ENCODE results near the gene RPL27. TPM values are rescaled to one million over a fixed set of nuclear protein-coding genes. Genes with fewer than 3 reads are reported as not detected.

Gene RPL27
- total and polyA plus RNA-seq, 2 of the 13 experiments (the other 11 are each of a cell fraction or from before 2014, with no cell fraction given), result 1,585 to 5,840 TPM

DNA sequence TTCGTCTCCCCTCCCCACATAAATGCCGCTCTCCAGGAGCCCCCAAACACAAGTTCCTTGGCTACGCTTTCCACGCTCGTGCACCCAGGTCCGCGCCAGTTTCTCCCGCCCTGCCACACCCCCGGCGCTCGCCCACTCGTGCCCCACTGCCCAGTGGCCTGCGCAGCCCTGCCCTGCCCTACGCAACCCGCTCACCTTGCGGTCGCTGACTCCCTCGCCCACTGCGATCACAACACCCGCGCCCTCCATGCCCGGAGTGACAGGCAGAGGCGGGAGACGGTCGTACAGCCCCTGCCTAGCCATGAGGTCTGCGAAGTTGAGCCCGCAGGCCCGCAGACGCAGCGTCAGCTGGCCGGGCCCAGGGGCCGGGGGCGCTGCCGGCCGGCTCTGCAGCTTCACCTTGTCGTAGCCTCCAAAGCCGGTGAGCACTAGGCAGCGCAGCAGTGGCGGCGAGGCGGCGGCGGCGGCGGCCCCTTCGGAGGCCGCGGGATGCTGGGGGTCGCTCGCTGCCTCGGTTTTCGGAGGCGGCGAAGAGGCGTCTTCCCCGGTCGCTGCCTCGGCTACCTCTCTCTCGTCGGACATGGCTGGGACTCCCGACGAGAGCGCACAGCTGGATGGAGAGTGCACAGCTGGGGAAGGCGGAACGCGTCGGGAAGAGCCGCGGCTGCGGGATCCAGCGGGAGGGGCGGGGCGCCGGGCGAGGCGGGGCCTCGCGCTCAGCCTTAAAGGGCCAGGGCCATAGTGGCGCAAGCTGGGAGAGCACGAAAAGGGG, 23.7 kb downstream of the RPL27 start, which contains the start of gene VAT1 (continued):
- TF ChIP-seq, protein P1, sequence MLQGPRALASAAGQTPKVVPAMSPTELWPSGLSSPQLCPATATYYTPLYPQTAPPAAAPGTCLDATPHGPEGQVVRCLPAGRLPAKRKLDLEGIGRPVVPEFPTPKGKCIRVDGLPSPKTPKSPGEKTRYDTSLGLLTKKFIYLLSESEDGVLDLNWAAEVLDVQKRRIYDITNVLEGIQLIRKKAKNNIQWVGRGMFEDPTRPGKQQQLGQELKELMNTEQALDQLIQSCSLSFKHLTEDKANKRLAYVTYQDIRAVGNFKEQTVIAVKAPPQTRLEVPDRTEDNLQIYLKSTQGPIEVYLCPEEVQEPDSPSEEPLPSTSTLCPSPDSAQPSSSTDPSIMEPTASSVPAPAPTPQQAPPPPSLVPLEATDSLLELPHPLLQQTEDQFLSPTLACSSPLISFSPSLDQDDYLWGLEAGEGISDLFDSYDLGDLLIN (CRISPR knock-in tag; IDR thresholded peaks at IDR 0.05; ENCODE audit: borderline replicate concordance), result peak; percentile 94
- TF ChIP-seq, protein P2, sequence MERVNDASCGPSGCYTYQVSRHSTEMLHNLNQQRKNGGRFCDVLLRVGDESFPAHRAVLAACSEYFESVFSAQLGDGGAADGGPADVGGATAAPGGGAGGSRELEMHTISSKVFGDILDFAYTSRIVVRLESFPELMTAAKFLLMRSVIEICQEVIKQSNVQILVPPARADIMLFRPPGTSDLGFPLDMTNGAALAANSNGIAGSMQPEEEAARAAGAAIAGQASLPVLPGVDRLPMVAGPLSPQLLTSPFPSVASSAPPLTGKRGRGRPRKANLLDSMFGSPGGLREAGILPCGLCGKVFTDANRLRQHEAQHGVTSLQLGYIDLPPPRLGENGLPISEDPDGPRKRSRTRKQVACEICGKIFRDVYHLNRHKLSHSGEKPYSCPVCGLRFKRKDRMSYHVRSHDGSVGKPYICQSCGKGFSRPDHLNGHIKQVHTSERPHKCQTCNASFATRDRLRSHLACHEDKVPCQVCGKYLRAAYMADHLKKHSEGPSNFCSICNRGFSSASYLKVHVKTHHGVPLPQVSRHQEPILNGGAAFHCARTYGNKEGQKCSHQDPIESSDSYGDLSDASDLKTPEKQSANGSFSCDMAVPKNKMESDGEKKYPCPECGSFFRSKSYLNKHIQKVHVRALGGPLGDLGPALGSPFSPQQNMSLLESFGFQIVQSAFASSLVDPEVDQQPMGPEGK (CRISPR knock-in tag; IDR thresholded peaks at IDR 0.05), result peak; percentile 49
- no peak for TF ChIP-seq ATF1 (CRISPR knock-in tag; IDR thresholded peaks at IDR 0.05)
- TF ChIP-seq KLF6 (CRISPR knock-in tag; IDR thresholded peaks at IDR 0.05), result 0 out of 2 replicates have a peak, but pooled peaks have one; percentile 42
- TF ChIP-seq PHF20 (CRISPR knock-in tag; IDR thresholded peaks at IDR 0.05), result no peak; the same call in 1 of the 2 replicates
- peak; percentile 76 for TF ChIP-seq PHF8 (CRISPR knock-in tag; IDR thresholded peaks at IDR 0.05)
- TF ChIP-seq NCOA1 (CRISPR knock-in tag; IDR thresholded peaks at IDR 0.05), result 0 out of 2 replicates have a peak, but pooled peaks have one; percentile 45
- TF ChIP-seq, protein P3, sequence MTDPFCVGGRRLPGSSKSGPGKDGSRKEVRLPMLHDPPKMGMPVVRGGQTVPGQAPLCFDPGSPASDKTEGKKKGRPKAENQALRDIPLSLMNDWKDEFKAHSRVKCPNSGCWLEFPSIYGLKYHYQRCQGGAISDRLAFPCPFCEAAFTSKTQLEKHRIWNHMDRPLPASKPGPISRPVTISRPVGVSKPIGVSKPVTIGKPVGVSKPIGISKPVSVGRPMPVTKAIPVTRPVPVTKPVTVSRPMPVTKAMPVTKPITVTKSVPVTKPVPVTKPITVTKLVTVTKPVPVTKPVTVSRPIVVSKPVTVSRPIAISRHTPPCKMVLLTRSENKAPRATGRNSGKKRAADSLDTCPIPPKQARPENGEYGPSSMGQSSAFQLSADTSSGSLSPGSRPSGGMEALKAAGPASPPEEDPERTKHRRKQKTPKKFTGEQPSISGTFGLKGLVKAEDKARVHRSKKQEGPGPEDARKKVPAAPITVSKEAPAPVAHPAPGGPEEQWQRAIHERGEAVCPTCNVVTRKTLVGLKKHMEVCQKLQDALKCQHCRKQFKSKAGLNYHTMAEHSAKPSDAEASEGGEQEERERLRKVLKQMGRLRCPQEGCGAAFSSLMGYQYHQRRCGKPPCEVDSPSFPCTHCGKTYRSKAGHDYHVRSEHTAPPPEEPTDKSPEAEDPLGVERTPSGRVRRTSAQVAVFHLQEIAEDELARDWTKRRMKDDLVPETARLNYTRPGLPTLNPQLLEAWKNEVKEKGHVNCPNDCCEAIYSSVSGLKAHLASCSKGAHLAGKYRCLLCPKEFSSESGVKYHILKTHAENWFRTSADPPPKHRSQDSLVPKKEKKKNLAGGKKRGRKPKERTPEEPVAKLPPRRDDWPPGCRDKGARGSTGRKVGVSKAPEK (CRISPR knock-in tag; IDR thresholded peaks at IDR 0.05; ENCODE audit: borderline replicate concordance), result no peak
- TF ChIP-seq ZNF839 (CRISPR knock-in tag; IDR thresholded peaks at IDR 0.05; ENCODE audit: borderline replicate concordance), result peak; percentile 39; the same call in 1 of the 2 replicates
- TF ChIP-seq PITX1 (CRISPR knock-in tag; IDR thresholded peaks at IDR 0.05), result peak; percentile 25
- TF ChIP-seq ZMAT3 (CRISPR knock-in tag; conservative IDR thresholded peaks at IDR 0.05), result no peak
- TF ChIP-seq, protein P4, sequence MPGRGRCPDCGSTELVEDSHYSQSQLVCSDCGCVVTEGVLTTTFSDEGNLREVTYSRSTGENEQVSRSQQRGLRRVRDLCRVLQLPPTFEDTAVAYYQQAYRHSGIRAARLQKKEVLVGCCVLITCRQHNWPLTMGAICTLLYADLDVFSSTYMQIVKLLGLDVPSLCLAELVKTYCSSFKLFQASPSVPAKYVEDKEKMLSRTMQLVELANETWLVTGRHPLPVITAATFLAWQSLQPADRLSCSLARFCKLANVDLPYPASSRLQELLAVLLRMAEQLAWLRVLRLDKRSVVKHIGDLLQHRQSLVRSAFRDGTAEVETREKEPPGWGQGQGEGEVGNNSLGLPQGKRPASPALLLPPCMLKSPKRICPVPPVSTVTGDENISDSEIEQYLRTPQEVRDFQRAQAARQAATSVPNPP (CRISPR knock-in tag; IDR thresholded peaks at IDR 0.05), result no peak
- TF ChIP-seq ZNF776 (CRISPR knock-in tag; IDR thresholded peaks at IDR 0.05), result peak; percentile 57; the same call in 1 of the 2 replicates
- no peak for TF ChIP-seq CHD4 (IDR thresholded peaks at IDR 0.05; ENCODE audit: borderline replicate concordance, low read length)
- TF ChIP-seq, protein P5, sequence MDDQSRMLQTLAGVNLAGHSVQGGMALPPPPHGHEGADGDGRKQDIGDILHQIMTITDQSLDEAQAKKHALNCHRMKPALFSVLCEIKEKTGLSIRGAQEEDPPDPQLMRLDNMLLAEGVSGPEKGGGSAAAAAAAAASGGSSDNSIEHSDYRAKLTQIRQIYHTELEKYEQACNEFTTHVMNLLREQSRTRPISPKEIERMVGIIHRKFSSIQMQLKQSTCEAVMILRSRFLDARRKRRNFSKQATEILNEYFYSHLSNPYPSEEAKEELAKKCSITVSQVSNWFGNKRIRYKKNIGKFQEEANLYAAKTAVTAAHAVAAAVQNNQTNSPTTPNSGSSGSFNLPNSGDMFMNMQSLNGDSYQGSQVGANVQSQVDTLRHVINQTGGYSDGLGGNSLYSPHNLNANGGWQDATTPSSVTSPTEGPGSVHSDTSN (CRISPR knock-in tag; IDR thresholded peaks at IDR 0.05; ENCODE audit: borderline replicate concordance), result 0 out of 2 replicates have a peak, but pooled peaks have one; percentile 52
- no peak for TF ChIP-seq ZBTB20 (CRISPR knock-in tag; IDR thresholded peaks at IDR 0.05; ENCODE audit: borderline replicate concordance, low read depth)
- TF ChIP-seq, protein P6, sequence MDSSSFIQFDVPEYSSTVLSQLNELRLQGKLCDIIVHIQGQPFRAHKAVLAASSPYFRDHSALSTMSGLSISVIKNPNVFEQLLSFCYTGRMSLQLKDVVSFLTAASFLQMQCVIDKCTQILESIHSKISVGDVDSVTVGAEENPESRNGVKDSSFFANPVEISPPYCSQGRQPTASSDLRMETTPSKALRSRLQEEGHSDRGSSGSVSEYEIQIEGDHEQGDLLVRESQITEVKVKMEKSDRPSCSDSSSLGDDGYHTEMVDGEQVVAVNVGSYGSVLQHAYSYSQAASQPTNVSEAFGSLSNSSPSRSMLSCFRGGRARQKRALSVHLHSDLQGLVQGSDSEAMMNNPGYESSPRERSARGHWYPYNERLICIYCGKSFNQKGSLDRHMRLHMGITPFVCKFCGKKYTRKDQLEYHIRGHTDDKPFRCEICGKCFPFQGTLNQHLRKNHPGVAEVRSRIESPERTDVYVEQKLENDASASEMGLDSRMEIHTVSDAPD (CRISPR knock-in tag; IDR thresholded peaks at IDR 0.05), result no peak; the same call in 1 of the 2 replicates
- TF ChIP-seq ZNF207 (IDR thresholded peaks at IDR 0.05; ENCODE audit: borderline replicate concordance), result no peak
- TF ChIP-seq ZBTB7B (CRISPR knock-in tag; IDR thresholded peaks at IDR 0.05), result peak; percentile 88; the same call in 1 of the 2 replicates

All from HepG2 (cell line).